ENCODE results near the gene IL1RN.

Gene IL1RN

GRCh38 chr2:113182471-113183260, 55.3 kb downstream of the IL1RN start:
- H3K4me3 ChIP-seq (ENCODE audit: control insufficient read depth, low read depth, low read length), result no peak overlapping the region
- DNase-seq (ENCODE audit: low read depth), result no peak
- no peak for TF ChIP-seq CTCF (conservative IDR thresholded peaks at IDR 0.05; ENCODE audit: control insufficient read depth, insufficient read depth, low read depth, low read length)

- TF ChIP-seq CTCF (conservative IDR thresholded peaks at IDR 0.05; ENCODE audit: control insufficient read depth, insufficient read depth, low read depth, low read length), result no peak
- DNase-seq (ENCODE audit: low read depth), result no peak
- H3K4me3 ChIP-seq (ENCODE audit: control insufficient read depth, low read depth, low read length), result no peak overlapping the region
Observed at GRCh38 chr2:113183264-113183663, 55.9 kb downstream of the IL1RN start.
